Measurements from ENCODE around the gene METRN.

- TF ChIP-seq CTCF (IDR thresholded peaks at IDR 0.05), result no peak
- no peak for TF ChIP-seq ZFX (IDR thresholded peaks at IDR 0.05; ENCODE audit: borderline replicate concordance)
Measured at GRCh38 chr16:676565-676902, 38.4 kb upstream of the METRN start.

All from 22Rv1 (cell line).